ENCODE measurements around the gene GTF2F2.

DNA sequence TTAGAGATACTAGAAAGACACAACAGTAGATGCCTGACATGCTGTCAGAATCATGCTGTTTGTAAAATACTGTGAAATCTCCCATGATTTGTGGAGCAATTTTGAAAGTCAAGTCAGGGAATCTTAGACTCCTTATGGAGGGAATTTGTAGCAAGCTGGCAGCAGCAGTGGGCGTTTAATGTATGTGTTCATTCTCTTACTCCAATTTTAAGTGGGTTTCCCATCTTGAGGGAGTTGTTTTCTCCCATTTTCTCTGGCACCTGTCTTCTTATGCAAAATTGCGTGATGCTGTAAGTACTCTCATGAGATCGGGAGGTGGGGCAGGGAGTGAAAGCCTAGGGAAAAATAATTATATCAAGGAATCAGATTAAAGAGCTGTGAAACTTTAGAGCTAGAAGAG, 16.0 kb upstream of the GTF2F2 start:
- TF ChIP-seq POLR2A (IDR thresholded peaks at IDR 0.05), result no peak
- no peak for TF ChIP-seq CTCF (IDR thresholded peaks at IDR 0.05)

All from testis (tissue), 2 donors.